NCI-H2081 treated with DMSO at 0.1 percent for 48 hours (cell line): ENCODE data around the gene DDAH1.

Experiments used
- DNase-seq: peaks from one replicate; lab custom pipeline; 2025; lab: John Stamatoyannopoulos, UW

DDAH1 gene

GRCh38 chr1:85440612-85441011 lies 24.3 kb downstream of the DDAH1 start:
- DNase-seq: no peak

GRCh38 chr1:85438353-85438752 lies 26.6 kb downstream of the DDAH1 start:
- DNase-seq: no peak

GRCh38 chr1:85437139-85437538 lies 27.8 kb downstream of the DDAH1 start:
- DNase-seq: no peak

DNA sequence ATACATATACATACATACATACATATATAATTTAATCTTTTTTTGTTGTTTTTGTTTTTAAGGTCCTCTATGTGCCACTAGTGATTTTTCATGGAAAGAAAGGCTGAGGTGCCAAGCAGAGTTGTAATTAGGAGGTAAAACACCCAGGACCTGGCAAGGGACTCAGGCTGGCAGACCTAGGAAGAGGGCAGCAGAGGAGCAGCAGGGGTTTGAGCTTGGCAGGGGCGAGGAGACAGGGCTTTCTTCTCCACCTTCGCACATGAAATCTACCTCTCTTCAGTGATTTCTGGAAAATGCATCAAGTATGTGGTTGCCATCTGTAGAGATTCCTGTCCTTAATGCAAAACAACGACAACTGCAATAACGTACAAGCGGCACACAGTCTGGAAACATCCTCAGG lies 31.9 kb downstream of the DDAH1 start:
- no peak for DNase-seq

DNA sequence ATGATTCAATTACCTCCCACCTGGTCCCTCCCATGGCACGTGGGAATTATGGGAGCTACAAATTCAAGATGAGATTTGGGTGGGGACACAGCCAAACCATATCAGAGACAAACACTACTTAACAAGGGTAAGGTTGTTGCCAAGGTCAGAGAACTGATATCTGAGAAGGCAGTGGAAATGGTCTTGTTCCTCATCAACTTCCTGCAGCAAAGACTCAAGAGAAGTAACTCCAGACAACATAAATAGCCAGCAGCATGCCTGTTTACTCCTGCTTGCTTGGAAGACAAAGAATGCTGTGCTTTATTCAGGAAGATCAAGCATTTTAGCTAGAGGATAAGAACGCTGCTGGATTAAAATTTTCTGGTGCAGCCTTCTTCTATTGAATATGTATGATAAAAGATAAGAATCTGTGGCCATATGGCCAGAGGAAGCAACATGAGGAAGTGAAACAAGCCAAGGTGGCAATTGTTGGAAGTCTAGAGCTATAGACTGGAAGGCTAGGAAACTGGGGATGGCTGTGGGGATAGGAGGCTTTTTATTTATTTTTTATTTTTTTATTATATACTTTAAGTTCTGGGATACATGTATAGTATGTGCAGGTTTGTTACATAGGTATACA lies 36.4 kb downstream of the DDAH1 start:
- no peak for DNase-seq

GRCh38 chr1:85427849-85428248 lies 37.1 kb downstream of the DDAH1 start:
- no peak for DNase-seq

- no peak for DNase-seq
These were observed 37.6 kb downstream of the DDAH1 start for GRCh38 chr1:85427331-85427730.

- no peak for DNase-seq
These were observed 43.8 kb downstream of the DDAH1 start for GRCh38 chr1:85421179-85421578.

- no peak for DNase-seq
These were observed 44.8 kb downstream of the DDAH1 start for GRCh38 chr1:85420199-85420598.

GRCh38 chr1:85417876-85418275 lies 47.1 kb downstream of the DDAH1 start:
- DNase-seq: no peak

- DNase-seq: no peak
These were observed 47.9 kb downstream of the DDAH1 start for GRCh38 chr1:85417017-85417416.

- no peak for DNase-seq
These were observed 51.8 kb downstream of the DDAH1 start for GRCh38 chr1:85413169-85413568.

DNA sequence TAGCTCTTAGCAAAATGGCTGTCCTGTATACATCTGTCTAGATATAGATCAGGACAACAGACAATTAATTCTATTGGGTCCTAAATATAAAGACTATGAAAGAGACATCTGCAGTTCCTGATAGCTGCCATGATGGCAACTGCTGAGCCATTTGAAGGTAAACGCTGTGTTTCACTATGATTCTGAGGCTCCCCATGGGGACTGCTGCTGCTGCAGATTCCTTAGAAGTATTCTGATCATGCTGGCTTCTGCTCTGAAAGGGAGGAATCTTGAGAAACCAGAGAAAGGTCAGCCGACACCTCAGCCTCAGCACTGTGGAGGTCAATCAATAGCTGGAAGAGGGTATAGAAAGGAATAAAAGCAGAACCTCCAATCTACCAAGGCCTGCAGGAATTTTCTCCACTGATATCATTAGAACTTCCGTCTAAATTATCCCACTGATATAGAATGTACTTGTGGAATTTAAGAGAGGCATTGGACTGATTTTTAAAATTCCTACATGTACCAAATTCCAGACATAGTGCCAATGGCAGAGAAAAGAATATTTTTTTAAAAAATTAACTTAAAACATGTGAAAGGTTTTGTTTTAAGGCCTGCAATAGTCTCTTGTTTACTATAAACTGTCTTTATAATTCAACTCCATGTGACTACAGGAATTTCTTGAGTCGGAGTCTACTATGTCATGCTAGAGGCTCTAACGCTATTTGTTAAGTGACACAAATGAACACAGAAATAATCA lies 53.2 kb downstream of the DDAH1 start:
- DNase-seq: no peak

DNA sequence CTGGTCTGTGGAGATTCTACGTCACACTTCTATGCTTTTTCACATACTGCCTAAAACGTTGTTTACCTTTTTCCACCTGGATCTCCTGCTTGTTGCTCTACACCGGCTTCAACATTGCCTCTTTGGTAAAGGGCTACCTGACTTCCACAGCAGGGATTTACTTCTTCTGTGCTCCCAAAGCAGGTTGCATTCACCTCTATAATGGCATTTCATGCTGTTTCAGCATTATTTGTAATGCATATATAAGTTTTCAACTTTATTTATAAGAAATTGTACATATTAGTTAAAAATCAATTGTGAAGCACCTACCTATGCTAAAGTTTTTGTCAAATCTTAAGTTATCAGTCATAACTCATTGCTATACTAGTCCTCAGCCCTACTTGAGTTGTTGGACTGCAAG lies 55.4 kb downstream of the DDAH1 start:
- DNase-seq: no peak

DNA sequence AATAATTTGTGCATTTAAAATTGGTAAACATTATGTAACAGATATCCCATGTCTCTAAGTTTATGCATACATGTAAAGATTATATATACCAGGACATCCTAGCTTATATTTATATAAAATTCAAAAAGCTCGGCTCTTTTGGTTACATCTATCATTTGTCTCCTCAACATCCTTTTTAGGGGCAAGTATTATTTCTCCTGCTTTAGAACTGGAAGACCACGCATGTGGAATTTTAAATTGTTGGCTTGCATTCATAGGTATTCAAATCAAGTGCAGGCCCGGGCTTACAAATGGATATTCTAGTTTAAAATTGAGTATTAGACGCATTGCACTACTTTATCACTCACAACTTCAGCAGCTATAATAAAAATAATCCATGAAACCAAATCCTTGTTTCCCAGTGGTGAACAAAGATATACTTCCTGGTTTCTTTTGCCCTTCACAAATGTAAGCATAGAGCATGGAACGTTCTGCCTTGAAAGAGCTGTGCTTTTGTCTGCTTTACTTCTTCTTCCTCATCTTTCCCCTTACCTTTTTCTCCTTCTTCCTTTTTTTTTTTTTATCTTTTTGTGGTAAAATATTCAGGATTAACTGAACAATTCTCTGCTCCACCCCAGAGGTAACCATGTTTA lies 57.1 kb downstream of the DDAH1 start:
- DNase-seq: no peak

GRCh38 chr1:85406887-85407533 lies 57.9 kb downstream of the DDAH1 start:
- DNase-seq: no peak

DNA sequence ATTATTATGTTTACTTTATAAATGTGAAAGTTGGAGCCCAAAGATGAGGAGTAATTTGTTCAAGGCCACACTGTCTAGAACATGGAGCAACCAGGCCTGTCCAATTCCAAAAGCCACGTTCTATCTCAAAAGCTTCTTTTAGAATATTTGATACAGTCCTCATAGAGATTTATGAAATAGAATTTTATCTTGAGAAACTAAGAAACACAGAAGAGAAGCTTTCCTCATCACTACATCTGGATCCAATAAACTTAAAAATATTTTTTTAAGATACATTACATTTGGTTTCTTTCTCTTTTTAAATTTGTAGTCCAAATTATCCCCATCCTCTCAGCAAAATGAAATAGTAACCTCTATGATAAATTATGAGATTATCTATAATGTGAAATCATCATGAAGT lies 58.9 kb downstream of the DDAH1 start:
- no peak for DNase-seq

DNA sequence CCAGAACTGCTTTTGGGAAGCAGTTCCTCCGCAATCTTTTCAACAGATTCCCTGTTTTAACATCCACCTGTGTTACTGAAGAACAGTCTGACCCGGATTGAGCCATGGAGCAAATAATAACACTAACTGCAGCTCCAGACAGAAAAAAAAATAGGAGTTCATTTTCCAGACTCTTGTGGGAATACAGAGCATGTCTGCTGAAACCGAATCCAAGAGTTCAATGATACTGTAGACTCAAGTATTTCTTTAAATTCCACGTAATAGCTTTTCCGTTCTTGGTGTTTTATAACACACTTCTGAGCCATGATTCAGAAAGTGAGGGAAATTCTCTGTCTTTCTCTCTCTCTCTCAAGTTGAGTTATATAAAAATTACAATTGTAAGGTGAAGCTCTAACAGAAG lies 60.6 kb downstream of the DDAH1 start:
- no peak for DNase-seq

DNA sequence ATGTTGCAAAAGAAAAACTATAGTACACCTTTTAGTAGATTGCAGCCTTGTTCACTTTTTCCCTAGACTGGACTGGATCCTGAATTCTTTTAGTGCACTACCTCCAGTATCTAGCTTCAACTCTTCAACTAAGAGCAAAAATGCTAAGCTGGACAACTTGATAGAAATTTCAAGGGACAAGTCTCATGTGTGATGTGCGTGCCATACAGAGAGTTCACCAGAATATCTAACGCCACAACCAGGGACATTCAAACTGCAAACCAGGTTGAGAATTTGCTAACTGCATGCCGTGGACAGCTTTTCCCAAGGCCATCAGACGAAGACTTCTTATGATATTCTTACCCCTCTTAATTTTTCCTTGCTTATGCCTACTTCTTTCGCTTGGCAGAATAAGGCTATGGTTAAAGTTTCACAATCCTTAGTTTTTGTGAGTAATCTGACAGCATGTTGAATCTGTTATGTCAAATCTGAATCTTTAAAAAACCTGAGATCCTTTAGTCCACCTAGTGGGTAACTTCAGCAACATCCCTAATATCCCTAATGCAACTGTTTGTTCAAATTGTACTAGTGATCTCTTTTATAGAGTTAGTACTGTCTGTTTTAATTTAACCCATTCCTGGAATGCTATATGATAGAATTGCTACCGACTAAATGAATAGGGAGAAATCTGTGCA lies 66.4 kb downstream of the DDAH1 start:
- no peak for DNase-seq

DNA sequence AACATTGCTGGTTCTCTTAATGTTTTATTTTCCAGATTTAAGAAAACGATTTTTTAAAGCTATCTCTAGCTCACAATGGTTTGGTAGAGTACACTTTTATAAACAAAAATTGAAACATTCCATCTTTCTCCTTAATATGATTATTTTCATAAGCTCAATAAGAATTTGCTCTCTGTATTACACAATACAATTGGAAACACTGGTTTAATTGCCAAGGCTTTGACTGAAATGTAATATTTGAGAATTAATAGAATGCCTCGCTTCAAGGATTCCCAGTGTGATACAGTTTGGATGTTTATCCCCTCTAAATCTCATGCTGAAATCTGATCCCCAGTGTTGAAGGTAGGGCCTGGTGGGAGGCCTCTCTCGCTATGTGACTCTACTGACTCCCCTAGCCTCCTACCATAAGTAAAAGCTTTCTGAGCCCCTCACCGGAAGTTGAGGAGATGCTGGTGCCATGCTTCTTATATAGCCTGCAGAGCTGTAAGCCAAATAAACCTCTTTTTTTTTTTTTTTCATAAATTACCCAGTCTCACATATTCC lies 67.4 kb downstream of the DDAH1 start:
- DNase-seq: no peak

DNA sequence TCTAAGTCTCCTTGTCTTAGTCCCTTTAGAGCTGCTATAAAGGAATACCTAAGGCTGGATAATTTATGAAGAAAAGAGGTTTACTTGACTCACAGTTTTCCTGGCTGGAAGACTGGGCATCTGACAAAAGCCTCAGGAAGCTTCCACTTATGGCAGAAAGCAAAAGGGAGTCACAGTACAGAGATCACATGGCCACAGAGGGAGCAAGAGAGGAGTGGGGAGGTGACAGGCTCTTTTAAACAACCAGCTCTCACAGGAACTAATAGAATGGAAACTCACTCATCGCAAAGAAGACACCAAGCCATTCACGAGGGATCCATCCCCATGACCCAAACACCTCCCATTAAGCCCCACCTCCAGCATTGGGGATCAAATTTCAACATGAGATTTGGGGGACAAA lies 68.8 kb downstream of the DDAH1 start:
- no peak for DNase-seq

GRCh38 chr1:85394130-85394529 lies 70.8 kb downstream of the DDAH1 start:
- DNase-seq: no peak
